Neural cell (in vitro differentiated cells): ENCODE results near the gene TNFRSF14. TPM values are rescaled to one million over a fixed set of nuclear protein-coding genes. Genes with fewer than 3 reads are reported as not detected.

ENCODE experiments used
- H2AFZ ChIP-seq: fragments of 200-600, 300-800 bp; sonication (generic), shearing (Covaris generic); 2 replicates; pipeline ENCODE4 v1.6.0; 2014; ENCODE audit warnings: low read depth, mild to moderate bottlenecking, antibody characterized with exemption, low read length, moderate library complexity
- H3F3A ChIP-seq: fragments of 200-600 bp; shearing (Covaris generic); 2 replicates; pipeline ENCODE4 v1.6.1; 2016; ENCODE audit warnings: mild to moderate bottlenecking, moderate library complexity, mixed read lengths, antibody characterized with exemption, low read length; ENCODE audit not compliant: insufficient read depth, poor library complexity, severe bottlenecking
- H3K27ac ChIP-seq: fragments of 200-600, 300-800 bp; sonication (generic), shearing (Covaris generic); 2 replicates; pipeline ENCODE4 v1.5.1; 2014; ENCODE audit warnings: mild to moderate bottlenecking, low read length, moderate library complexity
- H3K27me3 ChIP-seq: fragments of 300-800, 200-600 bp; sonication (generic), shearing (Covaris generic); 2 replicates; pipeline ENCODE4 v1.6.0; 2014; ENCODE audit warnings: mild to moderate bottlenecking, low read depth, low read length, moderate library complexity; ENCODE audit not compliant: insufficient read depth
- H3K36me3 ChIP-seq: fragments of 300-800, 200-600 bp; sonication (generic), shearing (Covaris generic); 2 replicates; pipeline ENCODE4 v1.5.1; 2014; ENCODE audit warnings: mild to moderate bottlenecking, antibody characterized with exemption, low read length, moderate library complexity; ENCODE audit not compliant: insufficient read depth
- H3K4me2 ChIP-seq: fragments of 300-800, 200-600 bp; sonication (generic), shearing (Covaris generic); 2 replicates; pipeline ENCODE4 v1.6.0; 2014; ENCODE audit warnings: mild to moderate bottlenecking, low read length
- H3K4me3 ChIP-seq: fragments of 300-800, 200-600 bp; sonication (generic), shearing (Covaris generic); 2 replicates; pipeline ENCODE4 v1.5.1; 2014; ENCODE audit warnings: mild to moderate bottlenecking, low read length, moderate library complexity
- H3K79me2 ChIP-seq: fragments of 200-600 bp; shearing (Covaris generic); replicated peaks from 2 replicates; pipeline ENCODE4 v1.6.0; 2014; ENCODE audit warnings: mild to moderate bottlenecking, low read length, moderate library complexity; ENCODE audit not compliant: insufficient read depth
- H3K9ac ChIP-seq: fragments of 300-800, 200-600 bp; sonication (generic), shearing (Covaris generic); 2 replicates; pipeline ENCODE4 v1.6.1; 2016; ENCODE audit warnings: mild to moderate bottlenecking, low read length, mixed read lengths
- H3K9me2 ChIP-seq: fragments of 200-600 bp; shearing (Covaris generic); 2 replicates; pipeline ENCODE4 v1.6.1; 2016; ENCODE audit warnings: mild to moderate bottlenecking, low read length, mixed read lengths; ENCODE audit not compliant: insufficient read depth
- H3K9me3 ChIP-seq: fragments of 200-600, 300-800 bp; sonication (generic), shearing (Covaris generic); 2 replicates; pipeline ENCODE4 v1.6.1; 2016; ENCODE audit warnings: mild to moderate bottlenecking, mixed run types, low read length, moderate library complexity, mixed read lengths
- H4K20me1 ChIP-seq: fragments of 200-600 bp; shearing (Covaris generic); 2 replicates; pipeline ENCODE4 v1.6.1; 2016; ENCODE audit warnings: mild to moderate bottlenecking, mixed run types; ENCODE audit not compliant: insufficient read depth
- EP300 ChIP-seq: fragments of 450-650 bp; conservative IDR thresholded peaks from 2 replicates; pipeline ENCODE4 v1.6.1; 2014; ENCODE audit warnings: antibody characterized with exemption, mild to moderate bottlenecking, moderate library complexity; ENCODE audit not compliant: poor library complexity, severe bottlenecking
- EZH2 ChIP-seq: fragments of 200-600, 300-800 bp; shearing (Covaris generic), sonication (generic); IDR thresholded peaks from 2 replicates; pipeline ENCODE4 v1.6.1; 2014; ENCODE audit warnings: antibody characterized with exemption, low read length, borderline replicate concordance, mild to moderate bottlenecking; ENCODE audit not compliant: insufficient read depth, poor library complexity, severe bottlenecking
- MXI1 ChIP-seq: fragments of 450-650 bp; conservative IDR thresholded peaks from 2 replicates; pipeline ENCODE4 v1.6.1; 2014; ENCODE audit warnings: antibody characterized with exemption, mild to moderate bottlenecking; ENCODE audit not compliant: poor library complexity, severe bottlenecking
- POLR2AphosphoS5 ChIP-seq: IDR thresholded peaks from 2 replicates; pipeline ENCODE4 v1.6.1; 2012
- RAD21 ChIP-seq: fragments of 450-650 bp; conservative IDR thresholded peaks from 2 replicates; pipeline ENCODE4 v1.6.1; 2014; ENCODE audit warnings: antibody characterized with exemption, mild to moderate bottlenecking, moderate library complexity
- REST ChIP-seq: IDR thresholded peaks from 2 replicates; pipeline ENCODE4 v1.6.1; 2012; ENCODE audit warnings: borderline replicate concordance
- SMC3 ChIP-seq: fragments of 450-650 bp; conservative IDR thresholded peaks from 2 replicates; pipeline ENCODE4 v1.6.1; 2014; ENCODE audit warnings: antibody characterized with exemption, mild to moderate bottlenecking, moderate library complexity; ENCODE audit not compliant: poor library complexity
- TAF1 ChIP-seq: IDR thresholded peaks from 2 replicates; pipeline ENCODE4 v1.6.1; 2012; ENCODE audit warnings: low read depth
- polyA plus RNA-seq: library from polyadenylated mRNA; depleted of rRNA; stranded (reverse); fragments of >200 nt; gene quantifications from 2 replicates; pipeline ENCODE4 v1.2.3, GENCODE V29; 2014
- TF ChIP-seq, protein P1 (sequence below): fragments of 450-650 bp; IDR thresholded peaks from 2 replicates; pipeline ENCODE4 v1.5.1; 2014; ENCODE audit warnings: antibody characterized with exemption, mild to moderate bottlenecking, moderate library complexity; ENCODE audit not compliant: poor library complexity, severe bottlenecking

Gene TNFRSF14
- polyA plus RNA-seq, 1 donor from 2014 or later = 1.1 TPM

- H3K36me3 ChIP-seq = no peaks in the 10 kb centered on the region
- no peaks in the 10 kb centered on the region for H3K27me3 ChIP-seq
- H4K20me1 ChIP-seq = no peaks in the 10 kb centered on the region
- H3K4me2 ChIP-seq = no peak overlapping the region
- no peak overlapping the region for H2AFZ ChIP-seq
- no peak overlapping the region for H3K4me3 ChIP-seq
- H3K9me2 ChIP-seq = no peaks in the 10 kb centered on the region
- H3K79me2 ChIP-seq = no peaks in the 10 kb centered on the region
- no peak overlapping the region for H3K9ac ChIP-seq
- no peak for TF ChIP-seq RAD21
- TF ChIP-seq, protein P1, sequence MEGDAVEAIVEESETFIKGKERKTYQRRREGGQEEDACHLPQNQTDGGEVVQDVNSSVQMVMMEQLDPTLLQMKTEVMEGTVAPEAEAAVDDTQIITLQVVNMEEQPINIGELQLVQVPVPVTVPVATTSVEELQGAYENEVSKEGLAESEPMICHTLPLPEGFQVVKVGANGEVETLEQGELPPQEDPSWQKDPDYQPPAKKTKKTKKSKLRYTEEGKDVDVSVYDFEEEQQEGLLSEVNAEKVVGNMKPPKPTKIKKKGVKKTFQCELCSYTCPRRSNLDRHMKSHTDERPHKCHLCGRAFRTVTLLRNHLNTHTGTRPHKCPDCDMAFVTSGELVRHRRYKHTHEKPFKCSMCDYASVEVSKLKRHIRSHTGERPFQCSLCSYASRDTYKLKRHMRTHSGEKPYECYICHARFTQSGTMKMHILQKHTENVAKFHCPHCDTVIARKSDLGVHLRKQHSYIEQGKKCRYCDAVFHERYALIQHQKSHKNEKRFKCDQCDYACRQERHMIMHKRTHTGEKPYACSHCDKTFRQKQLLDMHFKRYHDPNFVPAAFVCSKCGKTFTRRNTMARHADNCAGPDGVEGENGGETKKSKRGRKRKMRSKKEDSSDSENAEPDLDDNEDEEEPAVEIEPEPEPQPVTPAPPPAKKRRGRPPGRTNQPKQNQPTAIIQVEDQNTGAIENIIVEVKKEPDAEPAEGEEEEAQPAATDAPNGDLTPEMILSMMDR = no peak
- no peak for TF ChIP-seq MXI1
- TF ChIP-seq EP300 = no peak
- H3K9me3 ChIP-seq = no peaks in the 10 kb centered on the region
- H3K27ac ChIP-seq = no peak overlapping the region
- H3F3A ChIP-seq = no peaks in the 10 kb centered on the region
These were observed 8.7 kb downstream of the TNFRSF14 start for GRCh38 chr1:2564815-2565374.

DNA sequence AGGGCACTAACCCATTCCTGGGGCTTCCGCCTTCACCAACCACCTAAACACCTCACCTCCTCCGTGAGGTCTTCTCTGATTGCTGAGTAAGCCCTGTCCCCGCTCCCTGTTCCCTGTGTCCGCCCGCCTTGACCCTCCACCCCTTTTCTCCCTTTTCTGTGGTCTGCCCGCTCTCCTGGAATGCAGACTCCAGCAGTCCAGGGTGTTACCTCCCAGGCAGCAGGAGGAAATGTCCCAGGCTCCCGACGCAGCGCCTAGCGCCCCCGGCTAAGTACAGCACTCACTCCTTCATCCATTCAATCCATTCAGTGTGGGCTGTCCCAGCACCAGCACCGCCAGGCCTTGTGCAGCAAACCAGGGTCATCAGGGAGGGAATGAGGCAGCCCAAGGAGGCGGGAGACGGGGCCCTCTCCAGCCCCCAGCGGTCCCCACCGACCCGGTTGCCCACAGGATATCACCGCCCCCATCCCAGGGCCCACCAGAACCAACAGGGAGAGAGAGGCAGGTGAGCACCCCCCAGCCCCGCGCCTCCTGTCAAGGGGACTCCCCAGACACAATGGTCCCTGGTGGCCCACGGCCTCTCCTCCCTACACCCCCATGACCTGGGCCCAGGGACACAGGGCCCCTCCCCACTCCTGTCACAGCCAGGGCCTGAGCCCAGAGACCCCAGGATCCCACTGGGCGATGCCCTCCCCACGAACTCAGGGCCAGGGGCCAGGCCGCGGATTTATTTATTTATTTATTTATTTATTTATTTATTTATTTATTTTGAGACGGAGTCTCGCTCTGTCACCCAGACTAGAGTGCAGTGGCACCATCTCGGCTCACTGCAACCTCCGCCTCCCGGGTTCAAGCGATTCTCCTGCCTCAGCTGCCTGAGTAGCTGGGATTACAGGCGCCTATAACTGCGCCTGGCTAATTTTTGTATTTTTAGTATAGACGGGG, 10.2 kb downstream of the TNFRSF14 start:
- Histone ChIP-seq H3K27ac (no peak overlapping the region), H3F3A (no peaks in the 10 kb centered on the region), H3K79me2 (no peaks in the 10 kb centered on the region), H4K20me1 (no peaks in the 10 kb centered on the region), H3K36me3 (no peaks in the 10 kb centered on the region), H3K9me2 (no peaks in the 10 kb centered on the region), H3K4me2 (no peak overlapping the region), H3K4me3 (no peak overlapping the region), H3K27me3 (no peaks in the 10 kb centered on the region), H2AFZ (no peak overlapping the region), H3K9ac (no peak overlapping the region), H3K9me3 (no peaks in the 10 kb centered on the region)
- TF ChIP-seq RAD21 = no peak
- TF ChIP-seq MXI1 = no peak
- no peak for TF ChIP-seq TAF1
- TF ChIP-seq, protein P1 = no peak
- TF ChIP-seq EZH2 = no peak
- no peak for TF ChIP-seq EP300
- no peak for TF ChIP-seq REST
- TF ChIP-seq POLR2AphosphoS5 = no peak
- no peak for TF ChIP-seq SMC3
